ENCODE measurements around the gene PAK5.

DNA sequence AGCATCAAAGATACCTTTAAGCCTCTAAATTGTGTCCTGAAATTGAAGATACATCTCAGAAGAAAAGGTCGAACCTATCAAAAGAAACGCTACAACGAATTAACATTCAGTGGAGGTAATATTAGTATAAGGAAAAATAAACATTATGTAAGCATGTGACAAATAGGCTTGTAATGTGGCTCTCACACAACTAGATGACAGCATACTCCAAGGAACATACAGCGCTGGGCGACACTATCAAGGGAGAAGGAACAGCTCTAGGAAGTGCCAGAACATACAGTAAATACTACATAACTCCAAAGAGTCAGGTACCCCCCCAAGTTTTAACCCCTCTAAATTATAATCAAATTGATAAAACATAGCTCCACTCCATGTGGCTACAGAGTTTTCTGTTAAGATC, 220.9 kb downstream of the PAK5 start:
- TF ChIP-seq, protein P1, sequence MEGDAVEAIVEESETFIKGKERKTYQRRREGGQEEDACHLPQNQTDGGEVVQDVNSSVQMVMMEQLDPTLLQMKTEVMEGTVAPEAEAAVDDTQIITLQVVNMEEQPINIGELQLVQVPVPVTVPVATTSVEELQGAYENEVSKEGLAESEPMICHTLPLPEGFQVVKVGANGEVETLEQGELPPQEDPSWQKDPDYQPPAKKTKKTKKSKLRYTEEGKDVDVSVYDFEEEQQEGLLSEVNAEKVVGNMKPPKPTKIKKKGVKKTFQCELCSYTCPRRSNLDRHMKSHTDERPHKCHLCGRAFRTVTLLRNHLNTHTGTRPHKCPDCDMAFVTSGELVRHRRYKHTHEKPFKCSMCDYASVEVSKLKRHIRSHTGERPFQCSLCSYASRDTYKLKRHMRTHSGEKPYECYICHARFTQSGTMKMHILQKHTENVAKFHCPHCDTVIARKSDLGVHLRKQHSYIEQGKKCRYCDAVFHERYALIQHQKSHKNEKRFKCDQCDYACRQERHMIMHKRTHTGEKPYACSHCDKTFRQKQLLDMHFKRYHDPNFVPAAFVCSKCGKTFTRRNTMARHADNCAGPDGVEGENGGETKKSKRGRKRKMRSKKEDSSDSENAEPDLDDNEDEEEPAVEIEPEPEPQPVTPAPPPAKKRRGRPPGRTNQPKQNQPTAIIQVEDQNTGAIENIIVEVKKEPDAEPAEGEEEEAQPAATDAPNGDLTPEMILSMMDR (IDR thresholded peaks at IDR 0.05 in 8 of 11, conservative IDR thresholded peaks at IDR 0.05 in 3 of 11), result no peak
- TF ChIP-seq POLR2A (IDR thresholded peaks at IDR 0.05) (no peak), POLR2AphosphoS5 (IDR thresholded peaks at IDR 0.05) (no peak)

All from spleen (tissue), 7 donors.